A673 (cell line): ENCODE results near the gene CEP97.

Source experiments
- EZH2 ChIP-seq: fragments of 200-600 bp; sonication (generic); IDR thresholded peaks from 2 replicates; pipeline ENCODE4 v1.6.1; 2017; ENCODE audit warnings: borderline replicate concordance, low read depth, mild to moderate bottlenecking, mixed read lengths, antibody characterized with exemption, low read length; ENCODE audit not compliant: poor library complexity, severe bottlenecking
- TF ChIP-seq, protein P1 (sequence below): fragments of 300-800, 200-600 bp; sonication (generic); conservative IDR thresholded peaks from 2 replicates; pipeline ENCODE4 v1.5.1; 2017; ENCODE audit warnings: low read depth, mild to moderate bottlenecking, antibody characterized with exemption, low read length, moderate library complexity, mixed read lengths

- TF ChIP-seq, protein P1, sequence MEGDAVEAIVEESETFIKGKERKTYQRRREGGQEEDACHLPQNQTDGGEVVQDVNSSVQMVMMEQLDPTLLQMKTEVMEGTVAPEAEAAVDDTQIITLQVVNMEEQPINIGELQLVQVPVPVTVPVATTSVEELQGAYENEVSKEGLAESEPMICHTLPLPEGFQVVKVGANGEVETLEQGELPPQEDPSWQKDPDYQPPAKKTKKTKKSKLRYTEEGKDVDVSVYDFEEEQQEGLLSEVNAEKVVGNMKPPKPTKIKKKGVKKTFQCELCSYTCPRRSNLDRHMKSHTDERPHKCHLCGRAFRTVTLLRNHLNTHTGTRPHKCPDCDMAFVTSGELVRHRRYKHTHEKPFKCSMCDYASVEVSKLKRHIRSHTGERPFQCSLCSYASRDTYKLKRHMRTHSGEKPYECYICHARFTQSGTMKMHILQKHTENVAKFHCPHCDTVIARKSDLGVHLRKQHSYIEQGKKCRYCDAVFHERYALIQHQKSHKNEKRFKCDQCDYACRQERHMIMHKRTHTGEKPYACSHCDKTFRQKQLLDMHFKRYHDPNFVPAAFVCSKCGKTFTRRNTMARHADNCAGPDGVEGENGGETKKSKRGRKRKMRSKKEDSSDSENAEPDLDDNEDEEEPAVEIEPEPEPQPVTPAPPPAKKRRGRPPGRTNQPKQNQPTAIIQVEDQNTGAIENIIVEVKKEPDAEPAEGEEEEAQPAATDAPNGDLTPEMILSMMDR, result no peak
- no peak for TF ChIP-seq EZH2
These were observed at the start of gene CEP97 for GRCh38 chr3:101724329-101725193.
